ENCODE measurements around the gene KIAA1328.

DNA sequence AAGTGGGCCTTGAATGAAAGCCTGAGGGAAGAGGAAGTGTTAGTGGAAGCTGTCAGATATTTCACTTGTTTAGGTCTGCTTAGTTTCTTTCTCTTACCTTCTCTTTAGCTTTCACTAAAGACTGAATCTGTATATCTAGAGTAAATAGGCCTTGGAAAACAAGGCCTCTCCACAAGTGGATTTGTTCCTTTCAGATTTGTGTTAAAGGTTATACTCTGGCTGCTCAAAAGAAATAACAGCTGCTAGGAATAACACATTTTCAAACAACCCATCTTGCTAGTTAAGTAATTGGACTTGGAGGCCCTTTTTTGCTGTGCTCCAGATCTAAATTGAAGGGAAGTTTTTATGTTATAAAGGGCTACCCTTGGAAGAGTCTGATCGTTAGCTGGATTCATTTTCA, 236.3 kb downstream of the KIAA1328 start:
- TF ChIP-seq PURB (CRISPR knock-in tag; IDR thresholded peaks at IDR 0.05; ENCODE audit: low read depth) = no peak
- TF ChIP-seq, protein P1, sequence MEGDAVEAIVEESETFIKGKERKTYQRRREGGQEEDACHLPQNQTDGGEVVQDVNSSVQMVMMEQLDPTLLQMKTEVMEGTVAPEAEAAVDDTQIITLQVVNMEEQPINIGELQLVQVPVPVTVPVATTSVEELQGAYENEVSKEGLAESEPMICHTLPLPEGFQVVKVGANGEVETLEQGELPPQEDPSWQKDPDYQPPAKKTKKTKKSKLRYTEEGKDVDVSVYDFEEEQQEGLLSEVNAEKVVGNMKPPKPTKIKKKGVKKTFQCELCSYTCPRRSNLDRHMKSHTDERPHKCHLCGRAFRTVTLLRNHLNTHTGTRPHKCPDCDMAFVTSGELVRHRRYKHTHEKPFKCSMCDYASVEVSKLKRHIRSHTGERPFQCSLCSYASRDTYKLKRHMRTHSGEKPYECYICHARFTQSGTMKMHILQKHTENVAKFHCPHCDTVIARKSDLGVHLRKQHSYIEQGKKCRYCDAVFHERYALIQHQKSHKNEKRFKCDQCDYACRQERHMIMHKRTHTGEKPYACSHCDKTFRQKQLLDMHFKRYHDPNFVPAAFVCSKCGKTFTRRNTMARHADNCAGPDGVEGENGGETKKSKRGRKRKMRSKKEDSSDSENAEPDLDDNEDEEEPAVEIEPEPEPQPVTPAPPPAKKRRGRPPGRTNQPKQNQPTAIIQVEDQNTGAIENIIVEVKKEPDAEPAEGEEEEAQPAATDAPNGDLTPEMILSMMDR (IDR thresholded peaks at IDR 0.05 in 2 of 3, conservative IDR thresholded peaks at IDR 0.05 in 1 of 3; ENCODE audit: insufficient read depth in 2 of 3, low read depth in 1 of 3, low read length in 3 of 3) = no peak
- TF ChIP-seq EZH2 (IDR thresholded peaks at IDR 0.05; ENCODE audit: borderline replicate concordance, low read depth, low read length) = no peak
- TF ChIP-seq, protein P2, sequence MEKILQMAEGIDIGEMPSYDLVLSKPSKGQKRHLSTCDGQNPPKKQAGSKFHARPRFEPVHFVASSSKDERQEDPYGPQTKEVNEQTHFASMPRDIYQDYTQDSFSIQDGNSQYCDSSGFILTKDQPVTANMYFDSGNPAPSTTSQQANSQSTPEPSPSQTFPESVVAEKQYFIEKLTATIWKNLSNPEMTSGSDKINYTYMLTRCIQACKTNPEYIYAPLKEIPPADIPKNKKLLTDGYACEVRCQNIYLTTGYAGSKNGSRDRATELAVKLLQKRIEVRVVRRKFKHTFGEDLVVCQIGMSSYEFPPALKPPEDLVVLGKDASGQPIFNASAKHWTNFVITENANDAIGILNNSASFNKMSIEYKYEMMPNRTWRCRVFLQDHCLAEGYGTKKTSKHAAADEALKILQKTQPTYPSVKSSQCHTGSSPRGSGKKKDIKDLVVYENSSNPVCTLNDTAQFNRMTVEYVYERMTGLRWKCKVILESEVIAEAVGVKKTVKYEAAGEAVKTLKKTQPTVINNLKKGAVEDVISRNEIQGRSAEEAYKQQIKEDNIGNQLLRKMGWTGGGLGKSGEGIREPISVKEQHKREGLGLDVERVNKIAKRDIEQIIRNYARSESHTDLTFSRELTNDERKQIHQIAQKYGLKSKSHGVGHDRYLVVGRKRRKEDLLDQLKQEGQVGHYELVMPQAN (IDR thresholded peaks at IDR 0.05; ENCODE audit: borderline replicate concordance) = no peak
- TF ChIP-seq CXXC5 (CRISPR knock-in tag; IDR thresholded peaks at IDR 0.05) = no peak
- TF ChIP-seq NCOR1 (IDR thresholded peaks at IDR 0.05) = no peak
- TF ChIP-seq ZNF184 (CRISPR knock-in tag; IDR thresholded peaks at IDR 0.05) = no peak
- TF ChIP-seq HNRNPLL (IDR thresholded peaks at IDR 0.05; ENCODE audit: low read depth, low read length, poor library complexity, severe bottlenecking) = no peak
- no peak for TF ChIP-seq ZNF282 (CRISPR knock-in tag; IDR thresholded peaks at IDR 0.05)
- no peak for TF ChIP-seq ZNF830 (CRISPR knock-in tag; IDR thresholded peaks at IDR 0.05)

Data from K562 (cell line).